HepG2 (cell line): ENCODE measurements around the gene METTL23. TPM values are rescaled to one million over a fixed set of nuclear protein-coding genes. Genes with fewer than 3 reads are reported as not detected.

Experiments used
- DPF2 ChIP-seq: sonication (generic); formaldehyde crosslinking; IDR thresholded peaks from 2 replicates; pipeline ENCODE4 v1.4.0; 2020; ENCODE audit warnings: mild to moderate bottlenecking, low read depth, missing genetic modification reagents, borderline replicate concordance
- HDAC6 ChIP-seq: fragments of 200-600 bp; sonication (generic); IDR thresholded peaks from 2 replicates; pipeline ENCODE4 v1.7.0; 2017; ENCODE audit warnings: mild to moderate bottlenecking, antibody characterized with exemption, low read length, low read depth
- HOXA3 ChIP-seq: sonication (generic); formaldehyde crosslinking; IDR thresholded peaks from 2 replicates; pipeline ENCODE4 v1.5.0; 2020; ENCODE audit warnings: missing genetic modification reagents
- HOXD1 ChIP-seq: sonication (generic); formaldehyde crosslinking; IDR thresholded peaks from 2 replicates; pipeline ENCODE4 v1.5.0; 2020; ENCODE audit warnings: missing genetic modification reagents
- RBFOX2 ChIP-seq: fragments of 200-400 bp; formaldehyde crosslinking; IDR thresholded peaks from 2 replicates; pipeline ENCODE4 v1.6.1; 2017; ENCODE audit warnings: low read depth, mild to moderate bottlenecking, low read length
- RNF2 ChIP-seq: fragments of 450-650 bp; conservative IDR thresholded peaks from 2 replicates; pipeline ENCODE4 v1.6.1; 2016; ENCODE audit warnings: low read depth
- SIX4 ChIP-seq: sonication (generic); formaldehyde crosslinking; IDR thresholded peaks from 2 replicates; pipeline ENCODE4 v1.4.0; 2020; ENCODE audit warnings: missing genetic modification reagents
- SOX6 ChIP-seq, 2 experiments: fragments of 450-650 bp in 1 of 2; sonication (generic) in 1 of 2; formaldehyde crosslinking in 1 of 2; IDR thresholded peaks; 2 replicates each; pipeline versions ENCODE4 v1.4.0 to v1.6.1; 2017 to 2020; ENCODE audit warnings: antibody characterized with exemption in 1 of 2, mild to moderate bottlenecking in 1 of 2, missing genetic modification reagents in 1 of 2
- ZFP82 ChIP-seq: sonication (generic); formaldehyde crosslinking; IDR thresholded peaks from 2 replicates; pipeline ENCODE4 v1.5.1; 2020; ENCODE audit warnings: mild to moderate bottlenecking, missing genetic modification reagents, borderline replicate concordance
- ZNF101 ChIP-seq: sonication (generic); formaldehyde crosslinking; IDR thresholded peaks from 2 replicates; pipeline ENCODE4 v1.4.0; 2020; ENCODE audit warnings: mild to moderate bottlenecking, low read depth, missing genetic modification reagents, borderline replicate concordance
- ZNF543 ChIP-seq: sonication (generic); formaldehyde crosslinking; IDR thresholded peaks from 2 replicates; pipeline ENCODE4 v1.4.0; 2020; ENCODE audit warnings: mild to moderate bottlenecking, missing genetic modification reagents
- ZNF552 ChIP-seq: sonication (generic); formaldehyde crosslinking; IDR thresholded peaks from 2 replicates; pipeline ENCODE4 v1.9.0; 2022; ENCODE audit warnings: missing genetic modification reagents, mild to moderate bottlenecking, borderline replicate concordance
- ZNF556 ChIP-seq: sonication (generic); formaldehyde crosslinking; IDR thresholded peaks from 2 replicates; pipeline ENCODE4 v1.4.0; 2020; ENCODE audit warnings: mild to moderate bottlenecking, missing genetic modification reagents, borderline replicate concordance
- ZNF619 ChIP-seq: sonication (generic); formaldehyde crosslinking; IDR thresholded peaks from 2 replicates; pipeline ENCODE4 v1.4.0; 2020; ENCODE audit warnings: mild to moderate bottlenecking, missing genetic modification reagents
- polyA plus RNA-seq, 8 experiments: library from polyadenylated mRNA; depleted of rRNA in 3 of 8; stranded (reverse) in 7 of 8; unstranded in 1 of 8; fragments of >200 nt; fragmentation: Illumina TruSeq in 4 of 8; extraction: Trizol in 4 of 8; gene quantifications; 2 replicates each; pipeline versions ENCODE4 v1.2.1 to v1.2.3, GENCODE V29; 2011 to 2016; ENCODE audit warnings: low read depth in 4 of 8, missing spikeins in 1 of 8, mixed read lengths in 1 of 8; ENCODE audit not compliant: insufficient read depth in 1 of 8
- total RNA-seq, 5 experiments: library from RNA; depleted of rRNA; stranded (reverse); fragments of >200 nt; fragmentation: Illumina TruSeq; extraction: Trizol; gene quantifications; 2 replicates each; pipeline ENCODE4 v1.2.3, GENCODE V29; 2016; ENCODE audit warnings: low read depth in 1 of 5
- TF ChIP-seq, protein P1 (sequence below): sonication (generic); formaldehyde crosslinking; IDR thresholded peaks from 2 replicates; pipeline ENCODE4 v1.8.0; 2022; ENCODE audit warnings: mild to moderate bottlenecking, missing genetic modification reagents; ENCODE audit not compliant: insufficient replicate concordance
- TF ChIP-seq, protein P2 (sequence below): sonication (generic); formaldehyde crosslinking; IDR thresholded peaks from 2 replicates; pipeline ENCODE4 v1.9.0; 2021; ENCODE audit warnings: missing genetic modification reagents, mild to moderate bottlenecking, borderline replicate concordance
- TF ChIP-seq, protein P3 (sequence below): IDR thresholded peaks from 2 replicates; pipeline ENCODE4 v1.6.1; 2016; ENCODE audit warnings: low read depth, borderline replicate concordance
- TF ChIP-seq, protein P4 (sequence below): sonication (generic); formaldehyde crosslinking; IDR thresholded peaks from 2 replicates; pipeline ENCODE4 v1.5.1; 2020; ENCODE audit warnings: missing genetic modification reagents, mild to moderate bottlenecking, borderline replicate concordance
- TF ChIP-seq, protein P5 (sequence below): sonication (generic); formaldehyde crosslinking; IDR thresholded peaks from 2 replicates; pipeline ENCODE4 v1.4.0; 2020; ENCODE audit warnings: mild to moderate bottlenecking, missing genetic modification reagents

METTL23 gene
- total and polyA plus RNA-seq, 2 of the 13 experiments (the other 11 are each of a cell fraction or from before 2014, with no cell fraction given), result 39.9 to 104 TPM

DNA sequence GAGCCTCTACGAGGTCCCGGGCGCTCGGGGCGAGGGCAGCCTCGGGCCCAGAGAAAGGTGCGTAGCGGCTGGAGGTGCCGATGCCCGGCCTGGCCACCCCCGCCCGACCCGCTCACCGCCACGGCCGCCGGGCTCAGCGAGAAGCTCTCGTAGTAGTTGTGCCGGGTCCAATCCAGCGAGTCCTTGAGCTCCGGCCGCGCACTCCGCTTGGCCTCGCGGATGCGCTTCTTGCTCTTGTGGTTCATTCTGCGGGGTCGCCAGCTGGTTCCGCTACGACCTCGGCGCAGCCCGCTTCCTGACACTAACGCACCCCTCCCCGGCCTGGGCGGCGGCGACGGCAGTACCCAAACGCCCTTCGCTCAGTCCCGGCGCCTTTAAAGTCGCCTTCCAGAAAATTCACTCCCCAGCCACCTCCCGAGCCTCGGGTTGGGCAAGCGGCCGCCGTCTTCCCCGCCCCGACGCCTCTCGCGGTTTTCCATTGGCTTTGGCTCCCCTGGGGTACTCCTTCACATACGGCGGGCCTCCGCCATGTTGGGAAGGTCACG is 336 bp upstream of the METTL23 start, which contains the start of gene JMJD6 (continued):
- TF ChIP-seq, protein P1, sequence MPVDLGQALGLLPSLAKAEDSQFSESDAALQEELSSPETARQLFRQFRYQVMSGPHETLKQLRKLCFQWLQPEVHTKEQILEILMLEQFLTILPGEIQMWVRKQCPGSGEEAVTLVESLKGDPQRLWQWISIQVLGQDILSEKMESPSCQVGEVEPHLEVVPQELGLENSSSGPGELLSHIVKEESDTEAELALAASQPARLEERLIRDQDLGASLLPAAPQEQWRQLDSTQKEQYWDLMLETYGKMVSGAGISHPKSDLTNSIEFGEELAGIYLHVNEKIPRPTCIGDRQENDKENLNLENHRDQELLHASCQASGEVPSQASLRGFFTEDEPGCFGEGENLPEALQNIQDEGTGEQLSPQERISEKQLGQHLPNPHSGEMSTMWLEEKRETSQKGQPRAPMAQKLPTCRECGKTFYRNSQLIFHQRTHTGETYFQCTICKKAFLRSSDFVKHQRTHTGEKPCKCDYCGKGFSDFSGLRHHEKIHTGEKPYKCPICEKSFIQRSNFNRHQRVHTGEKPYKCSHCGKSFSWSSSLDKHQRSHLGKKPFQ, result peak; percentile 27
- TF ChIP-seq ZNF101 (CRISPR knock-in tag) (no peak), HOXD1 (CRISPR knock-in tag) (peak; percentile 33; the same call in 1 of the 2 replicates), HDAC6 (no peak), SIX4 (CRISPR knock-in tag) (peak; percentile 27; the same call in 1 of the 2 replicates), RBFOX2 (peak; percentile 91), RNF2 (0 out of 2 replicates have a peak, but pooled peaks have one; percentile 31), ZFP82 (CRISPR knock-in tag) (0 out of 2 replicates have a peak, but pooled peaks have one; percentile 10), HOXA3 (peak; percentile 91), DPF2 (CRISPR knock-in tag) (no peak), ZNF552 (0 out of 2 replicates have a peak, but pooled peaks have one; percentile 60), ZNF556 (CRISPR knock-in tag) (no peak), ZNF543 (no peak; the same call in 1 of the 2 replicates), SOX6 (IDR thresholded peaks at IDR 0.05) (no peak), SOX6 (CRISPR knock-in tag; IDR thresholded peaks at IDR 0.05) (peak; percentile 41), ZNF619 (CRISPR knock-in tag) (0 out of 2 replicates have a peak, but pooled peaks have one; percentile 12)
- TF ChIP-seq, protein P2, sequence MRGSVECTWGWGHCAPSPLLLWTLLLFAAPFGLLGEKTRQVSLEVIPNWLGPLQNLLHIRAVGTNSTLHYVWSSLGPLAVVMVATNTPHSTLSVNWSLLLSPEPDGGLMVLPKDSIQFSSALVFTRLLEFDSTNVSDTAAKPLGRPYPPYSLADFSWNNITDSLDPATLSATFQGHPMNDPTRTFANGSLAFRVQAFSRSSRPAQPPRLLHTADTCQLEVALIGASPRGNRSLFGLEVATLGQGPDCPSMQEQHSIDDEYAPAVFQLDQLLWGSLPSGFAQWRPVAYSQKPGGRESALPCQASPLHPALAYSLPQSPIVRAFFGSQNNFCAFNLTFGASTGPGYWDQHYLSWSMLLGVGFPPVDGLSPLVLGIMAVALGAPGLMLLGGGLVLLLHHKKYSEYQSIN, result peak; percentile 70; the same call in 1 of the 2 replicates
- TF ChIP-seq, protein P3, sequence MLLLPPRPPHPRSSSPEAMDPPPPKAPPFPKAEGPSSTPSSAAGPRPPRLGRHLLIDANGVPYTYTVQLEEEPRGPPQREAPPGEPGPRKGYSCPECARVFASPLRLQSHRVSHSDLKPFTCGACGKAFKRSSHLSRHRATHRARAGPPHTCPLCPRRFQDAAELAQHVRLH, result peak; percentile 82
- TF ChIP-seq, protein P4, sequence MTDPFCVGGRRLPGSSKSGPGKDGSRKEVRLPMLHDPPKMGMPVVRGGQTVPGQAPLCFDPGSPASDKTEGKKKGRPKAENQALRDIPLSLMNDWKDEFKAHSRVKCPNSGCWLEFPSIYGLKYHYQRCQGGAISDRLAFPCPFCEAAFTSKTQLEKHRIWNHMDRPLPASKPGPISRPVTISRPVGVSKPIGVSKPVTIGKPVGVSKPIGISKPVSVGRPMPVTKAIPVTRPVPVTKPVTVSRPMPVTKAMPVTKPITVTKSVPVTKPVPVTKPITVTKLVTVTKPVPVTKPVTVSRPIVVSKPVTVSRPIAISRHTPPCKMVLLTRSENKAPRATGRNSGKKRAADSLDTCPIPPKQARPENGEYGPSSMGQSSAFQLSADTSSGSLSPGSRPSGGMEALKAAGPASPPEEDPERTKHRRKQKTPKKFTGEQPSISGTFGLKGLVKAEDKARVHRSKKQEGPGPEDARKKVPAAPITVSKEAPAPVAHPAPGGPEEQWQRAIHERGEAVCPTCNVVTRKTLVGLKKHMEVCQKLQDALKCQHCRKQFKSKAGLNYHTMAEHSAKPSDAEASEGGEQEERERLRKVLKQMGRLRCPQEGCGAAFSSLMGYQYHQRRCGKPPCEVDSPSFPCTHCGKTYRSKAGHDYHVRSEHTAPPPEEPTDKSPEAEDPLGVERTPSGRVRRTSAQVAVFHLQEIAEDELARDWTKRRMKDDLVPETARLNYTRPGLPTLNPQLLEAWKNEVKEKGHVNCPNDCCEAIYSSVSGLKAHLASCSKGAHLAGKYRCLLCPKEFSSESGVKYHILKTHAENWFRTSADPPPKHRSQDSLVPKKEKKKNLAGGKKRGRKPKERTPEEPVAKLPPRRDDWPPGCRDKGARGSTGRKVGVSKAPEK (CRISPR knock-in tag), result no peak
- TF ChIP-seq, protein P5, sequence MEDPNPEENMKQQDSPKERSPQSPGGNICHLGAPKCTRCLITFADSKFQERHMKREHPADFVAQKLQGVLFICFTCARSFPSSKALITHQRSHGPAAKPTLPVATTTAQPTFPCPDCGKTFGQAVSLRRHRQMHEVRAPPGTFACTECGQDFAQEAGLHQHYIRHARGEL, result 0 out of 2 replicates have a peak, but pooled peaks have one; percentile 20
